Measurements from ENCODE around the gene HOXB5.

DNA sequence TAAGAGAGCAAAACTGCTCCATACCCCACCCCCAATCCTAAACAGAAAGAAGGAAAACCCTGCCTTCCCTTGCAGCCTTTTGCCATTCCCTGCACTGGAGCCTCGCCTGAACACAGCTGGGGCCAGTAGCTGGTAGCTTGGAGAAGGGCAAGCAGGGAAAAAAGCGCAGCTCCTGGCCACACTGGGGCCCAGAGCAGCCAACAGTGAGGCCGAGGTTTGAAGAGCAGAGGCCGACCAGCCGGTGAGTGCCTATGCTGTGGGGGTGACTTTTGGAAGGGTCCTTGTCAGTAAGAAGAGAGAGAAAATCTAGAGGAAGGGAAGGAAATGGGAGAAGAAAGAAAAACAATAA lies 35.8 kb upstream of the HOXB5 start:
- TF ChIP-seq JUND (IDR thresholded peaks at IDR 0.05) (no peak), SIN3A (IDR thresholded peaks at IDR 0.05; ENCODE audit: low read depth) (no peak)
- TF ChIP-seq, protein P1, sequence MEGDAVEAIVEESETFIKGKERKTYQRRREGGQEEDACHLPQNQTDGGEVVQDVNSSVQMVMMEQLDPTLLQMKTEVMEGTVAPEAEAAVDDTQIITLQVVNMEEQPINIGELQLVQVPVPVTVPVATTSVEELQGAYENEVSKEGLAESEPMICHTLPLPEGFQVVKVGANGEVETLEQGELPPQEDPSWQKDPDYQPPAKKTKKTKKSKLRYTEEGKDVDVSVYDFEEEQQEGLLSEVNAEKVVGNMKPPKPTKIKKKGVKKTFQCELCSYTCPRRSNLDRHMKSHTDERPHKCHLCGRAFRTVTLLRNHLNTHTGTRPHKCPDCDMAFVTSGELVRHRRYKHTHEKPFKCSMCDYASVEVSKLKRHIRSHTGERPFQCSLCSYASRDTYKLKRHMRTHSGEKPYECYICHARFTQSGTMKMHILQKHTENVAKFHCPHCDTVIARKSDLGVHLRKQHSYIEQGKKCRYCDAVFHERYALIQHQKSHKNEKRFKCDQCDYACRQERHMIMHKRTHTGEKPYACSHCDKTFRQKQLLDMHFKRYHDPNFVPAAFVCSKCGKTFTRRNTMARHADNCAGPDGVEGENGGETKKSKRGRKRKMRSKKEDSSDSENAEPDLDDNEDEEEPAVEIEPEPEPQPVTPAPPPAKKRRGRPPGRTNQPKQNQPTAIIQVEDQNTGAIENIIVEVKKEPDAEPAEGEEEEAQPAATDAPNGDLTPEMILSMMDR (IDR thresholded peaks at IDR 0.05 in 2 of 3, conservative IDR thresholded peaks at IDR 0.05 in 1 of 3; ENCODE audit: borderline replicate concordance in 1 of 3, insufficient read depth in 1 of 3, low read depth in 2 of 3, low read length in 2 of 3), result no peak

Measured in HCT116 (cell line).